GM11168 (cell line): ENCODE results near the gene PTPRD.

Experiments used
- in situ Hi-C: fragments of 300-500 bp; cut with MboI; formaldehyde crosslinking; loops from one replicate; pipeline ENCODE4 v1.12.0; 2022; ENCODE audit warnings: low sequenced_read_pairs; ENCODE audit not compliant: unreplicated experiment

Gene PTPRD

DNA sequence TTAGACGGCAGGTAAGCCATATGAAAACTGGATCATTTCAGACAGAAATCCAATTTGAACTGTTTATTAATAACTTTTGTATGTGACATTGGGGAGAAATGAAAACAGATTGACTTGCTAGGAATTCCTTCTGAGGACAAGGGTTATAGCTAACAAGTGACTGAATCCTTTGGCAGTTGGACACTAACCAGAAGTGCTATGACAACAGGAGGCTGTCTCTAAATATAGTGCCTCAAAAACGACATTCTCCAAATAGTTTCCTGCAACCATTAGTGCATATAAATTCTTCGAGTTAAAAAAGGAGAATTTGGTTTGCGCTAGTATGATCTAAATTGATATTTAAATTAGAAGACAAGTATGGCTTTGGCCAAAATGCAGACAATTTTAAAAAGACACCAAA is 338.6 kb downstream of the PTPRD start:
- in situ Hi-C loops: no loop called here

DNA sequence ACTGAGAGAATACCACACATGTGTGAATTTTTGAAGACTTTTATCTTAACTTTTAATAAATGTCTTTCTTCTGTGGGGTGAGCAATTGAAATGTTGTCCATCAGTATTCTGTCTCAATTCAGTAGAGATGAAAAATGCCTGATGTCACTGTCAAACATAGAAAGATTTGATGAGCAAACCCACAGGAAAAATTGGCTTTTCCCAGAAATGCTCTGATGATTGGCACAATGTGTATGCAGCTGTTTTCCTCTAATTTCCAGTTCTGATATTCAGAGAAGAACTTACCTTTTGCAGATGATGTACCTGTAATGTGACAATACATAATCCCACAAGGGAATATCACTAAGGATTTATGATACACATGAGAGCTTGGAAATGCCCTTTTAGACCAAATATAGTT is 340.0 kb downstream of the PTPRD start:
- in situ Hi-C loops: no loop called here

- in situ Hi-C loops: no loop called here
These were observed 344.0 kb downstream of the PTPRD start for GRCh38 chr9:10268531-10269485.

DNA sequence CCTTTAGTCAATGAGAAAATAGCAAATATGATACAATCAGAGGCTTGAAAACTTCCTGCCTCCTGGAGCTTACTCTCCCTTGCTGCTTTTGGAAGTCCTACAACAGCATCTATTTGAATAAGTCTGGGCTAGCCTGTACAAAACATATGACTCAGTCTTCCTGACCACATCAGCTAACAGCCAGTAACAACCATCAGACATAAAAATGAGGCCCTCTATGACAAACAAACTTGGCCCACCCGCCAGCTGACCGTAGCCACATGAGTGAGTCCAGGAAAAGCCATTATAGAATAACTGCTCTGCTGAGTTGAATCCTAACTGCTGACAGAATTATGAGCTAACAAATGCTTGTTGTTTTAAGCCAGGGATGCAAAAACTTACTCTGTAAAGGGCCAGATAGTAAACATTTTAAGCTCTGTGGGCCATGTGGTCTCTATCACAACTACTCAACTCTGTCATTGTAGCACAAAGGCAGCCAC is 347.6 kb downstream of the PTPRD start:
- in situ Hi-C loops: no loop called here

- in situ Hi-C loops: no loop called here
These were observed 352.3 kb downstream of the PTPRD start for GRCh38 chr9:10260501-10260900.

DNA sequence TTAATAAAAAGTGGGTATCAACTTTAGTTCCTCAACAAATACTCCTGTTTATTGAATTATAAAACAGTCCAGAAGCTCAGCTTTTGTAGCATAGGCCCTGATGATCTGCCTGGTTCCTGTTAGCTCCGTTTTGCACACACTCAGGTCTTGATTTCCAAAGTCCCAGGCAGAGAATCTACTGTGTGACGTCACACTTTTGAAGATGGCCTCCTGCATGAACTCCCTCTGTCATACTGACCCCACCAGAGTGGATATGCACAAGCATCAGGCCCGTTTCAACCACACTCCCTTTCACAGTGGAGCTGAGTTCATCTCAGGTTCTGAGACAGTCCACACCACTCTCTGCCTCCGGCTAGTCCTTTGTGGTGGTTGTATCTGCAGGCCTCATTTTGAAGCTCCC is 353.1 kb downstream of the PTPRD start:
- in situ Hi-C loops: no loop called here

- in situ Hi-C loops: no loop called here
These were observed 357.0 kb downstream of the PTPRD start for GRCh38 chr9:10255758-10256157.

DNA sequence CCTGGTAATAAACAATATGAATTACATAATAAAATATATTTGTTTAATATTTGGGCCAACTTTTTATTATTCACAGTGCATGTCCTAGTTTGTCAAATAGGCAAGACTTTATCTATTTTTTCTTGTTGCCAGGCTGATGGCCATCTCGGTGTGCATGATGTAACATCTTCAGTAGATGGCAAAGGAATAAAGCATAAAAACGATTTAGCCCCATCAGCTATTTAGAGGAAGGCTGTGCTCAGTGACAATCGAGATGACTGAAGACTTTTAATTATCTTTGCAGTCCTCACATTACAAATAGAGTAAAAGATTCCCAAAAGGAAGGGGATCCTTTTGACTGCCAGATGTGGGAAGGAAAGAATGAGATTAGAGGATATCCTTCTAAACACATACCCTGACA is 358.5 kb downstream of the PTPRD start:
- in situ Hi-C loops: no loop called here

DNA sequence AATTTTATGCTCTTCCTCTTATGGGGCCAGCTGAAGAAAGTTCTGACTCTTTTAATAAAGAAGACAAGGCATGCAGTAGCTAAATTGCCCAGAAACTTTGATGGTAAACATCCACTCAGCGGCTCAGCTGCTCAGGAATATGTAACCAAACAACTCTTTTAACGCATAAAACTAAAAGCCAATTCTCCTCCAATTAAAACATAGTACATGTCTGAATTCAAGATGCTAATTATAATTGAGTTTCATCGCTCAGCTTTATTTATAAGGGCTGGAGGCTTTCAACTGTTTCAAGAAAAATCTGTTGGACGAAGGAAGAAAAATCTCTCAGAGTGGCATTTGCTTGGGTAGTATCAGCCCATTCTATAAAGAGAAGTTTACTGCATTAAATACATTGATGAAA is 359.5 kb downstream of the PTPRD start:
- in situ Hi-C loops: no loop called here

DNA sequence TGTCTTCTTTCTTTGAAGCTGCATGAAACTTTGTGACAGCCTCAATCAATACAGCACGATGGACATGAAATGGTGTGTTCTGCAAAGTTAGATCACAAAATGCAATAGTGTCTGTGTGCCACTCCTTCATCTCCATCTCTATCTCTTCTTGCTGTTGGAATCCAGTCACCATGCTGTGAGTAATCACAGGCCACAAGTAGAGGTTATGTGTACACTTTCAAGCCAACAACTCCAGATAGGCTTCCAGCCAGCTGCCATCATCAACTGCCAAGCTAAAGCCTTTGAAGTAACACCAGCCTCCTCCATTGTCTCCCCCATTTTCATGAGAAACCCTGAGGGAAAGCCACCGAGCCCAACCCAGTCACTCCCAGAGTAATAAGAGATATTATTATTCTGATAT is 360.6 kb downstream of the PTPRD start:
- in situ Hi-C loops: no loop called here

GRCh38 chr9:10251490-10251889 is 361.3 kb downstream of the PTPRD start:
- in situ Hi-C loops: no loop called here

DNA sequence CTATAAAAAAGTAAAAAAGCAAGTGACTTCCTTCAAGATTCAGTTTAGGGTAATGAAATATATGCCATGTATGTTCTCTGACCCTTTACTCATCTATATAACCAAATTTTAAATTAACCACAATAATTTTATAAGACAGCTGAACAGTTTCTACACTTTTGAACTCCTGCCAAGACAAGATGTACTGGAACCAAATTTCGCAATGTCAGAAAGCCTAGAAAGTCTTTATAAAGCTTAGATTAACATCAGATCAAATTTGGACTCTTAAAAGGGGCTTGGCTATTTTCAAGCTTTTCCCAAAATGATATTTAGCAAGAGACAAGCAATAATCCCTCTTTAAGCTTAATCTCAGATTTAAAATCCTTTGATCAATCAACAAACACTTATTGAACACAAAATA is 362.6 kb downstream of the PTPRD start:
- in situ Hi-C loops: no loop called here

GRCh38 chr9:10248890-10249289 is 363.9 kb downstream of the PTPRD start:
- in situ Hi-C loops: no loop called here

DNA sequence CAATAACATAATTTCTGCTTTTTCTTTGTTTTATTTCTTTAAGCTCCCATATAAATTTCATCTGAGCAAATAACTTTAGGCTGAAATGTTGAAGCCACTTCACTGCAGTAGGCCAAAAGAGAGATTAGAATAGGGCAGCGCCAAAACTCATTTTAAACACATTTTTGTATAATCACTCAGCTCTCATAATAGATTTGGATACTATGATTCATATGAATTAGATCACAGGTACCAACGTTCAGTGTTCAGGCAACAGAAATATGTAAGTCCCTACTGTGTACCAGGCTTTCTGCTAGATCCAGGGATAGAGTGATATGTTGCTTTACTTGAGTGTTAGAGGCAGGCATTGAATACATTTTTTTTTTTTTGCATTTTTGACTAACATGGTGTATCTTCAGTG is 370.5 kb downstream of the PTPRD start:
- in situ Hi-C loops: no loop called here

DNA sequence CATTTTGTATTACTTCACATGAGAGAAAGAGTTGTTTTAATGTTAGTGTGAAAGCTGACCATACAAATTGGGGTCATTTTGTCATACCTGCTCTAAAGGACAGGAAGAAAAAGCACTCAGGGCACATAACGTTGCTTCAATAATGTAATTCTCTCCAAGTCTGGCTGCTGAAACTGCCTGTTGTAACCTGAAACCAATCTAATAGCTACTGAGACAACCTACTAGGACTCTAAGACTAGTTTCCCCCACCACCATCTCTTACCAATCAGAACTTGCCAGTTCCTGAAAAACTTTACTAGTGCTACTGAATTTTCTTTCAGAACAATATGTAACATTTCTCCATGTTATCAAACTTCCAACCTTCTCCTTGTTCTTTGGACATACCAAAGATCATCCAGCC is 374.7 kb downstream of the PTPRD start:
- in situ Hi-C loops: no loop called here

DNA sequence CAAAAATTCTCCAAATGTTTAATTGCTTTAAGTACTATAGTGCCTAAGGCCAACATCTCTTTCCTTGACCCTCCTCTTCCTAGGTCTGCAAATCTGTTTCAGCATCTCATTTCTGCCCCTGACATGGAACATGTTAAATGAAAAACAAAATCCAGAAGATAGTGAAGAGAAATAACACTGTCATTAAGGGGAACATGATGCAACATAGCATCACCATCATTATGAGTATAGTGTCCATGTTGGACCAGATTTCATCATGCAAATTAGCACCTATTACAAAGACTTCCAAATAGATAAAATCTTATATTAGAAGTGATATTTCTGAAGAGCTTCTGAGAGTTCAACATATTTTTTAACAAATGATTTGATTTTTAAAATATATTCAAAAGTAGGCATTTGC is 375.2 kb downstream of the PTPRD start:
- in situ Hi-C loops: no loop called here

DNA sequence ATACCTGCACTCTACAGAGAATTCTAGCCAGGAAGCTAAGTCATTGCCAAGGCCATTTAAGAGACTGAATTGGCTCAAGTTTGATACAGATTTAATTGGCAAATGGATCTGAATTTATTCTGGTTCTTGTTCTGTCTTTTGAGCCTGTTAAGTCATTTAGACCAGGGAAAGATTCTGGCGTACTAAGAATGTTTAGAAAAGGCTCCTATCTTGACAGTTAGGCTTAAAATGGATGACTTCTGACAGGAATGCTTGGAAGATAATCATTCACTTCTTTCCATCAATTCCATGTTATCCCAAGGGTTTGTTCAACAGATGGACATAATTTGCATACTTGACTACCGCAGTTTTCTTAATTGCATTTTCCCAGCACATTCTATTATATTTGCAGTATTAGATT is 376.6 kb downstream of the PTPRD start:
- in situ Hi-C loops: no loop called here

DNA sequence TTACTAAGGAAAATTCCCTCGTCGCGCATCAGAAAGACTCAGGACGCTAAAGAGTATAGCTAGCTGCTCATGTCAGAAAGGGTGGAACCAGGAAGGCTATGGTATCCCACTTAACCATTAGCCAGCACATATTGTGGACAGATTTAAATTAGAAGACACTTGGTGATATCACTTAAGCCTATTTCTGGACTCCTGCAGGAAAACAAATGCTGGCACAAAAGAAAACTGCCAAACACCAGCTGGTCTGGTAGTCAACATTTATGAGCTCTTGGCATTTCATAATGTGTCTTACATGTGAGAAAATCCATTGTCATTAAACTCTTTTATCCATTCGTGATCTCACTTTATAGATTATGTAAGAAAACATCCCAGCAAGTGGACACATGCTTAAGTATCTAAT is 377.4 kb downstream of the PTPRD start:
- in situ Hi-C loops: no loop called here

- in situ Hi-C loops: no loop called here
These were observed 380.4 kb downstream of the PTPRD start for GRCh38 chr9:10232352-10232930.

DNA sequence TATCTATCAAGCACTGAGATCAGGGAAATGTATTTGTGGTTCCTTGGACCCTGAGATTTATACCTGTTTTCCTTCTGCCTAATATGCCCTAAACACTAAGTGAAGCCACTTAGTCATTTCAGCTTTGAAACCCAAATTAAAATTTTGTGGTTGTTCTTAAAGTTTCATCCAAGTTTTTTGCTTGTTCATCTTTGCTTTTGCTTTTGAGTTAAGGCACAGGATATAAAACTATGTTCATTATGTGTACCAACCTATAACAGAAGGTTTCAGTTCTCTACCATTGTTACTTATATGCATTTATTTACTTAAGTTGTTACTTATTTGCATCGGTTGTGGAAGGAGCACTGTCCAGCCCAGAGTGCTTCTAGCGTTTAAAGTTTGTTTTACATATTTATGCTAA is 382.3 kb downstream of the PTPRD start:
- in situ Hi-C loops: no loop called here

DNA sequence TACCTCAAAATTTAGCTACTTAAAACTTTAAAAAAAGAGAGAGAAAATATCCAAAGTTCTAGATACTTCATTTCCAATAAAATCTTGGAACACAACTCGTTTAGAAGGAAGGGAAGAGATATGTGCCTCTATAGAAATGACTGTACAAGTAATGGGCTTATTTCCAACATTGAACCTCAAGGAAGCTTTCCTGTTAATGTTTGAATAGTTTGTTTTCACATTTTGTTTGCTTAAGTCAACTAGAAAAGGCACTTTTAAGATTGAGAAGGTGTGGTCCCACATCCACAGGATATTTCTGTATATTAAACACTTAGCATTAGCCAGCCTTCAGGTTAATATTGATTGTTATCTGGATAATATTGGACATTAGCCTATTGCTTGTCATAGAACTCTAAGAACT is 384.7 kb downstream of the PTPRD start:
- in situ Hi-C loops: no loop called here

DNA sequence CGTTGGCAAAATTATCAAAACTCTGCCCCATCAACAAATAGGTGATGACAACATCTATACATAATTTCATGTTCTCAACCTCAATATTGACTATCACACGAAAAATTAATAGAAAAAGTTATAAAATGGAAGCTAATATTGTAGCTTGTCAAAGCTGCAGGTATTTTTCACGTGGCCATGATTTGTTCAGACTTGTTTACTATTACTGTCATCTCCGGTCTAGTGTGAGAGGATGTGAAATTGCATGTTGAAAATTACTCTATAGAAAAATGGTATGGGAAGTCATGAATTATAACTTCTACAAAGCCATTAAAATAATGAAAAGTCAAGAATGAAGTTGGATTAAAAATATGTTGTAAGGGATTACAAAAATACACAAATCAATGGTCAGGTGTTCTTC is 385.8 kb downstream of the PTPRD start:
- in situ Hi-C loops: no loop called here
